Skeletal muscle satellite cell (primary cell): ENCODE measurements around the gene PATJ.
"Not testable (repeated sequence)": the region's sequence is repeated elsewhere in the genome, so short reads cannot be mapped to it uniquely, and the experiment has no call there.

Experiments used
- H3K27me3 ChIP-seq: 2 replicates; pipeline ENCODE4 v1.7.0; 2013; ENCODE audit warnings: low read length; ENCODE audit not compliant: control insufficient read depth, insufficient read depth
- H3K36me3 ChIP-seq: 2 replicates; pipeline ENCODE4 v1.7.0; 2013; ENCODE audit warnings: mild to moderate bottlenecking, control low read depth, low read length; ENCODE audit not compliant: insufficient read depth
- H3K4me1 ChIP-seq: 2 replicates; pipeline ENCODE4 v1.7.0; 2013; ENCODE audit warnings: low read length; ENCODE audit not compliant: control insufficient read depth, insufficient read depth
- H3K4me2 ChIP-seq: 2 replicates; pipeline ENCODE4 v1.7.0; 2013; ENCODE audit warnings: mild to moderate bottlenecking, low read length
- H3K4me3 ChIP-seq: 2 replicates; pipeline ENCODE4 v1.7.0; 2013; ENCODE audit warnings: low read length
- H3K9ac ChIP-seq: 2 replicates; pipeline ENCODE4 v1.7.0; 2013; ENCODE audit warnings: mild to moderate bottlenecking, low read depth, low read length, moderate library complexity
- H3K9me3 ChIP-seq: replicated peaks from 2 replicates; pipeline ENCODE4 v1.7.0; 2013; ENCODE audit warnings: mild to moderate bottlenecking, control low read depth, low read length

Gene PATJ

GRCh38 chr1:61935516-61935915 lies 193.2 kb downstream of the PATJ start:
- H3K9ac ChIP-seq, result no peak overlapping the region
- no peaks in the 10 kb centered on the region for H3K4me1 ChIP-seq
- H3K36me3 ChIP-seq, result no peaks in the 10 kb centered on the region
- H3K9me3 ChIP-seq, result no peaks in the 10 kb centered on the region
- no peak overlapping the region for H3K4me2 ChIP-seq
- H3K27me3 ChIP-seq, result no peaks in the 10 kb centered on the region
- H3K4me3 ChIP-seq, result no peak overlapping the region

- Histone ChIP-seq H3K9me3 (no peaks in the 10 kb centered on the region), H3K4me1 (no peaks in the 10 kb centered on the region), H3K4me3 (no peak overlapping the region), H3K27me3 (no peaks in the 10 kb centered on the region), H3K36me3 (no peaks in the 10 kb centered on the region), H3K9ac (no peak overlapping the region), H3K4me2 (no peak overlapping the region)
Observed at GRCh38 chr1:61936839-61937238, 194.6 kb downstream of the PATJ start.

- Histone ChIP-seq H3K4me3 (no peak overlapping the region), H3K9ac (no peak overlapping the region), H3K4me1 (no peaks in the 10 kb centered on the region), H3K27me3 (no peaks in the 10 kb centered on the region), H3K4me2 (no peak overlapping the region), H3K36me3 (no peaks in the 10 kb centered on the region), H3K9me3 (no peaks in the 10 kb centered on the region)
Observed at GRCh38 chr1:61941794-61942193, 199.5 kb downstream of the PATJ start.

- Histone ChIP-seq H3K4me1 (no peaks in the 10 kb centered on the region), H3K9ac (no peak overlapping the region), H3K9me3 (no peaks in the 10 kb centered on the region), H3K4me2 (no peak overlapping the region), H3K36me3 (no peaks in the 10 kb centered on the region), H3K4me3 (no peak overlapping the region), H3K27me3 (no peaks in the 10 kb centered on the region)
Observed at GRCh38 chr1:61942856-61943255, 200.6 kb downstream of the PATJ start.

GRCh38 chr1:61948685-61949084 lies 206.4 kb downstream of the PATJ start:
- not testable (repeated sequence) for H3K9ac ChIP-seq, H3K36me3 ChIP-seq, H3K4me3 ChIP-seq, H3K4me1 ChIP-seq, H3K27me3 ChIP-seq, H3K9me3 ChIP-seq, H3K4me2 ChIP-seq

- H3K36me3 ChIP-seq, result no peaks in the 10 kb centered on the region
- H3K27me3 ChIP-seq, result no peaks in the 10 kb centered on the region
- H3K4me3 ChIP-seq, result no peak overlapping the region
- no peaks in the 10 kb centered on the region for H3K9me3 ChIP-seq
- no peaks in the 10 kb centered on the region for H3K4me1 ChIP-seq
- H3K4me2 ChIP-seq, result no peak overlapping the region
- no peak overlapping the region for H3K9ac ChIP-seq
Observed at GRCh38 chr1:61950418-61950817, 208.1 kb downstream of the PATJ start.

- H3K9me3 ChIP-seq, result no peaks in the 10 kb centered on the region
- no peaks in the 10 kb centered on the region for H3K36me3 ChIP-seq
- no peak overlapping the region for H3K4me3 ChIP-seq
- no peak overlapping the region for H3K9ac ChIP-seq
- no peaks in the 10 kb centered on the region for H3K27me3 ChIP-seq
- no peaks in the 10 kb centered on the region for H3K4me1 ChIP-seq
- no peak overlapping the region for H3K4me2 ChIP-seq
Observed at GRCh38 chr1:61951731-61952580, 209.7 kb downstream of the PATJ start.

GRCh38 chr1:61952675-61953074 lies 210.4 kb downstream of the PATJ start:
- H3K9me3 ChIP-seq, result no peaks in the 10 kb centered on the region
- H3K9ac ChIP-seq, result no peak overlapping the region
- H3K36me3 ChIP-seq, result no peaks in the 10 kb centered on the region
- no peak overlapping the region for H3K4me3 ChIP-seq
- no peak overlapping the region for H3K4me2 ChIP-seq
- H3K4me1 ChIP-seq, result no peaks in the 10 kb centered on the region
- H3K27me3 ChIP-seq, result no peaks in the 10 kb centered on the region

- Histone ChIP-seq H3K4me1 (no peaks in the 10 kb centered on the region), H3K27me3 (no peaks in the 10 kb centered on the region), H3K4me2 (no peak overlapping the region), H3K36me3 (no peaks in the 10 kb centered on the region), H3K9ac (no peak overlapping the region), H3K4me3 (no peak overlapping the region), H3K9me3 (no peaks in the 10 kb centered on the region)
Observed at GRCh38 chr1:61953076-61953789, 211.0 kb downstream of the PATJ start.

GRCh38 chr1:61953790-61954150 lies 211.5 kb downstream of the PATJ start:
- Histone ChIP-seq H3K9me3 (no peaks in the 10 kb centered on the region), H3K27me3 (no peaks in the 10 kb centered on the region), H3K4me2 (no peak overlapping the region), H3K9ac (no peak overlapping the region), H3K36me3 (no peaks in the 10 kb centered on the region), H3K4me3 (no peak overlapping the region), H3K4me1 (no peaks in the 10 kb centered on the region)

- Histone ChIP-seq H3K4me3 (no peak overlapping the region), H3K4me1 (no peaks in the 10 kb centered on the region), H3K9ac (no peak overlapping the region), H3K27me3 (no peaks in the 10 kb centered on the region), H3K36me3 (no peaks in the 10 kb centered on the region), H3K4me2 (no peak overlapping the region), H3K9me3 (no peaks in the 10 kb centered on the region)
Observed at GRCh38 chr1:61955261-61955660, 213.0 kb downstream of the PATJ start.
